HEK293 (cell line): Measurements from ENCODE around the gene NDUFS1.
A peak's percentile ranks its signal among the peaks of the same experiment; 100 is the strongest.
"Not testable (repeated sequence)": the region's sequence is repeated elsewhere in the genome, so short reads cannot be mapped to it uniquely, and the experiment has no call there.

ENCODE experiments used
- CTCF ChIA-PET: fragments of 350-600 bp; formaldehyde crosslinking; extraction: SDS; loops from one replicate; lab custom pipeline; 2021; ENCODE audit warnings: antibody characterized with exemption; lab: Yijun Ruan, JAX
- POLR2A ChIA-PET: fragments of 300-600 bp; formaldehyde crosslinking; extraction: SDS; loops from one replicate; lab custom pipeline; 2020; ENCODE audit warnings: antibody characterized with exemption, inconsistent platforms; lab: Yijun Ruan, JAX
- H3K27ac ChIP-seq: fragments of 200-500 bp; sonication (Bioruptor generic); 2 replicates; pipeline ENCODE4 v1.5.1; 2014; ENCODE audit warnings: low read depth, low read length, control low read depth, inconsistent platforms; ENCODE audit errors: extremely low read depth
- H3K36me3 ChIP-seq, 2 experiments: fragments of 200-500 bp in 1 of 2; sonication (Bioruptor generic) in 1 of 2; 1 replicate in 1 of 2; 2 replicates in 1 of 2; pipeline ENCODE4 v1.5.1; 2014 to 2017; ENCODE audit warnings: inconsistent platforms in 2 of 2, low read length in 2 of 2; ENCODE audit not compliant: control insufficient read depth in 2 of 2, insufficient read depth in 1 of 2
- H3K4me1 ChIP-seq: fragments of 200-500 bp; sonication (Bioruptor generic); 2 replicates; pipeline ENCODE4 v1.5.1; 2014; ENCODE audit warnings: mild to moderate bottlenecking, low read length, inconsistent platforms; ENCODE audit not compliant: control insufficient read depth, insufficient read depth
- H3K4me3 ChIP-seq: 2 replicates; pipeline ENCODE4 v1.5.1; 2011; ENCODE audit warnings: low read depth, mild to moderate bottlenecking, control low read depth, low read length, moderate library complexity
- H3K9me3 ChIP-seq: fragments of 200-500 bp; sonication (Bioruptor generic); 2 replicates; pipeline ENCODE4 v1.5.1; 2014; ENCODE audit warnings: low read depth, low read length, inconsistent platforms; ENCODE audit not compliant: control insufficient read depth, insufficient read depth
- BCL11A ChIP-seq: fragments of 450-650 bp; formaldehyde crosslinking; IDR thresholded peaks from 2 replicates; pipeline ENCODE4 v1.5.1; 2016; ENCODE audit warnings: low read depth, missing biosample characterization, missing genetic modification characterization
- GLIS1 ChIP-seq: fragments of 450-650 bp; formaldehyde crosslinking; IDR thresholded peaks from 2 replicates; pipeline ENCODE4 v1.5.1; 2016; ENCODE audit warnings: missing biosample characterization, missing genetic modification characterization
- GLIS2 ChIP-seq: fragments of 450-650 bp; formaldehyde crosslinking; IDR thresholded peaks from 2 replicates; pipeline ENCODE4 v1.5.1; 2016; ENCODE audit warnings: missing biosample characterization, missing genetic modification characterization
- KLF9 ChIP-seq: fragments of 450-650 bp; formaldehyde crosslinking; IDR thresholded peaks from 2 replicates; pipeline ENCODE4 v1.5.1; 2016; ENCODE audit warnings: missing biosample characterization, missing genetic modification characterization, low read depth
- OVOL3 ChIP-seq: fragments of 450-650 bp; formaldehyde crosslinking; IDR thresholded peaks from 2 replicates; pipeline ENCODE4 v1.5.1; 2016; ENCODE audit warnings: missing biosample characterization, missing genetic modification characterization
- SCRT1 ChIP-seq: fragments of 450-650 bp; formaldehyde crosslinking; IDR thresholded peaks from 2 replicates; pipeline ENCODE4 v1.5.1; 2016; ENCODE audit warnings: missing biosample characterization, missing genetic modification characterization, borderline replicate concordance
- SP7 ChIP-seq: fragments of 450-650 bp; formaldehyde crosslinking; IDR thresholded peaks from 2 replicates; pipeline ENCODE4 v1.5.1; 2016; ENCODE audit warnings: missing biosample characterization, missing genetic modification characterization
- ZBTB20 ChIP-seq: fragments of 450-650 bp; formaldehyde crosslinking; IDR thresholded peaks from 2 replicates; pipeline ENCODE4 v1.5.1; 2016; ENCODE audit warnings: missing biosample characterization, missing genetic modification characterization
- ZFP3 ChIP-seq: fragments of 450-650 bp; formaldehyde crosslinking; IDR thresholded peaks from 2 replicates; pipeline ENCODE4 v1.5.1; 2016; ENCODE audit warnings: low read depth, missing biosample characterization, missing genetic modification characterization
- ZIC2 ChIP-seq: fragments of 450-650 bp; formaldehyde crosslinking; IDR thresholded peaks from 2 replicates; pipeline ENCODE4 v1.5.1; 2016; ENCODE audit warnings: missing biosample characterization, missing genetic modification characterization
- ZNF112 ChIP-seq: fragments of 450-650 bp; formaldehyde crosslinking; IDR thresholded peaks from 2 replicates; pipeline ENCODE4 v1.5.0; 2017; ENCODE audit warnings: missing biosample characterization, missing genetic modification characterization
- ZNF2 ChIP-seq: fragments of 450-650 bp; formaldehyde crosslinking; IDR thresholded peaks from 2 replicates; pipeline ENCODE4 v1.5.1; 2016; ENCODE audit warnings: missing biosample characterization, missing genetic modification characterization
- ZNF335 ChIP-seq: fragments of 450-650 bp; formaldehyde crosslinking; conservative IDR thresholded peaks from 2 replicates; pipeline ENCODE4 v1.5.1; 2016; ENCODE audit warnings: missing biosample characterization, missing genetic modification characterization
- ZNF341 ChIP-seq: fragments of 450-650 bp; formaldehyde crosslinking; IDR thresholded peaks from 2 replicates; pipeline ENCODE4; 2016; ENCODE audit warnings: low read depth, missing biosample characterization, missing genetic modification characterization
- ZNF423 ChIP-seq: fragments of 450-650 bp; formaldehyde crosslinking; IDR thresholded peaks from 2 replicates; pipeline ENCODE4 v1.5.1; 2016; ENCODE audit warnings: missing biosample characterization, missing genetic modification characterization
- ZNF521 ChIP-seq: fragments of 450-650 bp; formaldehyde crosslinking; IDR thresholded peaks from 2 replicates; pipeline ENCODE4 v1.5.1; 2017; ENCODE audit warnings: missing biosample characterization, mild to moderate bottlenecking, missing genetic modification characterization
- ZNF544 ChIP-seq: fragments of 450-650 bp; formaldehyde crosslinking; IDR thresholded peaks from 2 replicates; pipeline ENCODE4 v1.5.0; 2017; ENCODE audit warnings: missing biosample characterization, missing genetic modification characterization
- ZNF561 ChIP-seq: fragments of 450-650 bp; IDR thresholded peaks from 2 replicates; pipeline ENCODE4 v1.5.1; 2018; ENCODE audit warnings: missing biosample characterization, missing genetic modification characterization, borderline replicate concordance
- ZNF571 ChIP-seq: fragments of 450-650 bp; formaldehyde crosslinking; IDR thresholded peaks from 2 replicates; pipeline ENCODE4 v1.5.0; 2017; ENCODE audit warnings: missing biosample characterization, missing genetic modification characterization
- ZNF600 ChIP-seq: fragments of 450-650 bp; formaldehyde crosslinking; IDR thresholded peaks from 2 replicates; pipeline ENCODE4 v1.5.1; 2016; ENCODE audit warnings: missing biosample characterization, missing genetic modification characterization
- ZNF610 ChIP-seq: fragments of 450-650 bp; formaldehyde crosslinking; IDR thresholded peaks from 2 replicates; pipeline ENCODE4 v1.5.1; 2016; ENCODE audit warnings: missing biosample characterization, missing genetic modification characterization, borderline replicate concordance
- ZNF626 ChIP-seq: fragments of 450-650 bp; sonication (Bioruptor Pico); formaldehyde crosslinking; IDR thresholded peaks from 2 replicates; pipeline ENCODE4 v1.5.1; 2018; ENCODE audit warnings: missing biosample characterization, missing genetic modification characterization, inconsistent platforms
- ZNF792 ChIP-seq: fragments of 450-650 bp; formaldehyde crosslinking; IDR thresholded peaks from 2 replicates; pipeline ENCODE4 v1.5.1; 2016; ENCODE audit warnings: missing biosample characterization, missing genetic modification characterization
- TF ChIP-seq, protein P1 (sequence below): fragments of 450-650 bp; formaldehyde crosslinking; optimal IDR thresholded peaks from 2 replicates; pipeline ENCODE3; 2016; ENCODE audit warnings: missing biosample characterization, mild to moderate bottlenecking, missing genetic modification characterization

The NDUFS1 gene

DNA sequence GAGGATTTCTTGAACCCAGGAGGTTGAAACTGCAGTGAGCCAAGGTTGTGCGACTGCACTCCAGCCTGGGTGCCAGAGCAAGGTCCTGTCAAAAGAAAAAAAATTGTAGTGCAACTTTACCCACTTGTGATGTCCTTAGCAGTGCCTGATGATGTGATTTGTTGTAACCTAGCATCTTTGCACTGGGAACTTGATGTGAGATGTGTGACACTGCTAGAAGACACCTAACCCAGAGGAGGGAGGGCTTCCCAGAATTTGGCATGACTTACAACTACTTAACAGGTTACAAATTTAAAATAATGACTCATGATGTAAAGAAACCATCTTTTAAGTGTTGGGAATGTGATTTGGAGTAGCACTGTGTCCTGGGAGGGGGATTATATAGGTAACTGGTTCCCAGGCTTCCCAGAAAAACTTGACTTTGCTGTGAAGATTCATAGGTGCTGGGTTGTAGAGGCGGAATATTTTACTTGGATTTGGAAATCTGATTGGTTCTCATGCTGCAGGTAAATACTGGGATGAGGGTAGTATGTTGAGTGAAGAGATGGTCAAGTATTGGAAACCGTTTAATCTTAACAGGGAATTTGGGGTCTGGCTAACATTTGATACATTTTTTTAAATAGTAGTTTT, 4.1 kb upstream of the NDUFS1 start:
- peaks cover 20 to 58% of the 10 kb centered on the region in 2 experiments for H3K36me3 ChIP-seq
- POLR2A ChIA-PET = interaction anchor here (0.6 kb wide), 1 partner anchor 49 kb away, joined by 7 read pairs; no protein-coding TSS in a partner anchor
- CTCF ChIA-PET = interaction anchor here (0.6 to 1.6 kb wide), 5 partner anchors 20 to 362 kb away, joined by 3 to 7 read pairs (median 4); a partner anchor contains a TSS

DNA sequence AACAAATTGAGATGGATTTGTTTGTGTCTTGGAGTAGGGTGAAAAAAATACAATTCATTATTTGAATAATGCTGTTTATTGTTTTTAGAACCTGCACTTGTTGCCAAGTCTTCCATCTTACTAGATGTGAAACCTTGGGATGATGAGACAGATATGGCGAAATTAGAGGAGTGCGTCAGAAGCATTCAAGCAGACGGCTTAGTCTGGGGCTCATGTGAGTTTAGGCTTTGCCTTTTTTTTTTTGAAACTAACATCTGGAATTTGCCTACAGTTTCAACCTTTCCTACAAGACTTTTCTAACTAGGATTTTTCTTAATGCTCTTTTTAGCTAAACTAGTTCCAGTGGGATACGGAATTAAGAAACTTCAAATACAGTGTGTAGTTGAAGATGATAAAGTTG, 3.2 kb upstream of the NDUFS1 start:
- H3K4me3 ChIP-seq, POLR2A ChIA-PET, H3K9me3 ChIP-seq, H3K4me1 ChIP-seq, H3K27ac ChIP-seq: not testable (repeated sequence)
- CTCF ChIA-PET = interaction anchor here (0.6 to 1.6 kb wide), 2 partner anchors 98 to 118 kb away, joined by 3 to 7 read pairs; no protein-coding TSS in a partner anchor
- H3K36me3 ChIP-seq = peaks cover 20 to 50% of the 10 kb centered on the region in 2 experiments

More for the DNA sequence above, 4.1 kb upstream of the NDUFS1 start:
- H3K4me3 ChIP-seq = no peak overlapping the region
- no peak overlapping the region for H3K27ac ChIP-seq
- no peaks in the 10 kb centered on the region; the same call in 1 of the 2 replicates for H3K4me1 ChIP-seq
- TF ChIP-seq SCRT1 (no peak), ZNF341 (tag by site-specific recombination) (no peak), ZNF423 (no peak), ZNF335 (peak; percentile 54), ZNF600 (tag by site-specific recombination) (peak; percentile 42; the same call in 1 of the 2 replicates)
- H3K9me3 ChIP-seq = no peaks in the 10 kb centered on the region

DNA sequence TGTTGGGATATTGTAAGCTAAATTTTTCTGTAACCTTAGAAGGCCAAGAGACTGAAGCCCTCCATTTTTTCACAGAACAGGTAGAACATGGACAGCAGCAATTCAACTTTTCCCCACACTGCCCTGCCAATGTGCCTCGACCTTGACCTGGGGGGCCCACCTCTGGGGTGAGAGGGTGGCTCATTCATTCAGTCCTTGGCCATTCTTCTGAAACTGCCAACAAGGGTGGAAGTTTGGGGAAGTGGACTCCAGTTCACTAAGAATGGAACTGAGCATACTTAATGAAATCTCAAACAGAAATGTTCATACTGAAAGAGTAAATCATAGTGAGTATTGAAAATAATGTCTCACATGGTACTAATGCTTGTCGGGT, 1.5 kb upstream of the NDUFS1 start:
- no peaks in the 10 kb centered on the region; the same call in 1 of the 2 replicates for H3K4me1 ChIP-seq
- H3K27ac ChIP-seq = peak overlapping the region; percentile 80; the same call in 1 of the 2 replicates
- TF ChIP-seq BCL11A (tag by site-specific recombination) (no peak), ZNF2 (tag by site-specific recombination) (no peak), ZNF792 (no peak), ZFP3 (tag by site-specific recombination) (no peak), ZNF610 (no peak), KLF9 (tag by site-specific recombination) (no peak), ZNF561 (tag by site-specific recombination) (no peak), ZNF521 (tag by site-specific recombination) (no peak), ZNF626 (no peak)
- TF ChIP-seq, all 188 proteins: peak for 0
- CTCF ChIA-PET = interaction anchor here (0.6 to 1.4 kb wide), 4 partner anchors 72 to 188 kb away, joined by 3 to 5 read pairs (median 4); no protein-coding TSS in a partner anchor
- H3K9me3 ChIP-seq = no peaks in the 10 kb centered on the region
- peak overlapping the region; percentile 67 for H3K4me3 ChIP-seq
- H3K36me3 ChIP-seq = peaks cover 20 to 57% of the 10 kb centered on the region in 2 experiments
- POLR2A ChIA-PET = interaction anchor here (1.3 kb wide), 2 partner anchors 113 to 114 kb away, joined by 4 to 5 read pairs; partner anchors contain the start of gene ZDBF2

DNA sequence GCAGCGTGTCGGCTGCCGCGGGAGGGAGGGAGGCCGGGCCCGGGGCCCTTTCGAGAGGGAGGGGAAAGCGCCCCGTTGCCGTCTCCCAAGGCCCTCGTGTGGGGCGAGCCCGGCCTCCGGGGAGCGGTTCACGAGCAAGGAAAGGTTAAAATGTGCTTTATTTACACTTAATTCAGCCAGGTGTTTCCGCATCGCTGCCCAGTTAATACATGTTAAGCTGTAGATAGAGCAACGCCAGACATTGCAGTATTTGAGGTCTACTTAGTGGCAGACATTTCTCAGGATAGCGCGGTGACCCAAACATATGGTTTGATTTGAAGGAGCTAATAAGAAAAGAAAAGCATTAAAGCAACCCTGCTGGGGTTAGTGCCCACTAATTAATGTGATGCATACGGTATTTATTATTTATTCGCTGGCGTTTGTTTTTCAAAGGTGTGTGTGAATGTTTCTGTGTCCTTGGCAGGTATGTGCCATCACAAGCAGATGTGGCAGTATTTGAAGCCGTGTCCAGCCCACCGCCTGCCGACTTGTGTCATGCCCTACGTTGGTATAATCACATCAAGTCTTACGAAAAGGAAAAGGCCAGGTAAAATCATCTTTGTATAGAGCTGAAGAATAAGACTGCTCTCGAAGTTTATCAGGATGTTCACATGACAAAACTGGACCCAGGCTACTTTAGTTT, 1.0 kb upstream of the NDUFS1 start:
- ChIA-PET CTCF (interaction anchor here (0.6 to 1.4 kb wide), 4 partner anchors 73 to 189 kb away, joined by 3 to 5 read pairs (median 4); no protein-coding TSS in a partner anchor), POLR2A (interaction anchor here (1.1 to 1.5 kb wide), 4 partner anchors 73 to 115 kb away, joined by 4 to 8 read pairs (median 4); partner anchors contain the start of genes INO80D and ZDBF2)

More for the DNA sequence above, 1.0 kb upstream of the NDUFS1 start:
- TF ChIP-seq GLIS1 (tag by site-specific recombination) (peak; percentile 86), GLIS2 (tag by site-specific recombination) (peak; percentile 78), ZIC2 (tag by site-specific recombination) (0 out of 2 replicates have a peak, but pooled peaks have one; percentile 36), ZNF544 (tag by site-specific recombination) (no peak), ZBTB20 (peak; percentile 95), SP7 (tag by site-specific recombination) (no peak), ZNF112 (no peak), OVOL3 (tag by site-specific recombination) (no peak), ZNF571 (tag by site-specific recombination) (no peak)
- TF ChIP-seq, protein P1, sequence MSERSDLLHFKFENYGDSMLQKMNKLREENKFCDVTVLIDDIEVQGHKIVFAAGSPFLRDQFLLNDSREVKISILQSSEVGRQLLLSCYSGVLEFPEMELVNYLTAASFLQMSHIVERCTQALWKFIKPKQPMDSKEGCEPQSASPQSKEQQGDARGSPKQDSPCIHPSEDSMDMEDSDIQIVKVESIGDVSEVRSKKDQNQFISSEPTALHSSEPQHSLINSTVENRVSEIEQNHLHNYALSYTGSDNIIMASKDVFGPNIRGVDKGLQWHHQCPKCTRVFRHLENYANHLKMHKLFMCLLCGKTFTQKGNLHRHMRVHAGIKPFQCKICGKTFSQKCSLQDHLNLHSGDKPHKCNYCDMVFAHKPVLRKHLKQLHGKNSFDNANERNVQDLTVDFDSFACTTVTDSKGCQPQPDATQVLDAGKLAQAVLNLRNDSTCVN (tag by site-specific recombination) = peak; percentile 29
- Histone ChIP-seq H3K36me3 (peaks cover 20 to 57% of the 10 kb centered on the region in 2 experiments), H3K4me3 (peak overlapping the region; percentile 67), H3K27ac (peak overlapping the region; percentile 80), H3K9me3 (no peaks in the 10 kb centered on the region), H3K4me1 (no peaks in the 10 kb centered on the region; the same call in 1 of the 2 replicates)
